Activated T-helper 2 cell treated with anti-CD3 and anti-CD28 coated beads, Interferon-gamma antibody, Interleukin-2, Interleukin-4, amounts not matched to agents 10 μg/mL and 5 μg/mL and 100 μg/mL, durations not matched to agents 14 hours and 24 hours and 36 hours (primary cell): Measurements from ENCODE around the gene TBX5. TPM values are rescaled to one million over a fixed set of nuclear protein-coding genes. Genes with fewer than 3 reads are reported as not detected.

Experiments used
- DNase-seq: peaks from one replicate; pipeline ENCODE4 v3.0.0; 2021; ENCODE audit warnings: low spot score
- H3K27ac Mint-ChIP-seq: one replicate; pipeline ENCODE4 v1.8.0; 2021; ENCODE audit warnings: mixed read lengths
- H3K27me3 Mint-ChIP-seq: one replicate; pipeline ENCODE4 v1.8.0; 2021; ENCODE audit warnings: low read depth, mixed read lengths
- H3K36me3 Mint-ChIP-seq: one replicate; pipeline ENCODE4 v1.8.0; 2021; ENCODE audit warnings: low read depth, mixed read lengths
- H3K4me1 Mint-ChIP-seq: one replicate; pipeline ENCODE4 v1.8.0; 2021; ENCODE audit warnings: low read depth, mixed read lengths
- H3K4me3 Mint-ChIP-seq: one replicate; pipeline ENCODE4 v1.8.0; 2021; ENCODE audit warnings: low read depth, mild to moderate bottlenecking, moderate library complexity, mixed read lengths
- H3K9me3 Mint-ChIP-seq: one replicate; pipeline ENCODE4 v1.8.0; 2021; ENCODE audit warnings: mixed read lengths
- intact Hi-C: fragments of 100-400 bp; cut with micrococcal nuclease; formaldehyde crosslinking; loops from one replicate; pipeline ENCODE4 v1.15.1; 2023
- total RNA-seq: library from RNA; stranded (reverse); gene quantifications from 2 replicates; pipeline ENCODE4 v1.2.3, GENCODE V29; 2022

TBX5 gene
- total RNA-seq: not detected in 2 replicates

- H3K36me3 Mint-ChIP-seq: no peaks in the 10 kb centered on the region
- no peak within 1 kb of the TSS for H3K4me3 Mint-ChIP-seq
- H3K4me1 Mint-ChIP-seq: no peaks in the 10 kb centered on the region
- no peaks in the 10 kb centered on the region for H3K9me3 Mint-ChIP-seq
- DNase-seq: no peak
- peaks cover 93% of the 10 kb centered on the region for H3K27me3 Mint-ChIP-seq
- intact Hi-C loops: loop anchor here (10.0 kb wide), 1 partner anchor 79 kb away; no protein-coding TSS in a partner anchor
- H3K27ac Mint-ChIP-seq: no peak within 1 kb of the TSS
Measured at GRCh38 chr12:114405519-114406271, at the start of gene TBX5. Gene TBX5, minus strand, starts transcription at chr12:114406144. Its CDS starts 2,246 bp downstream, at chr12:114403898.

GRCh38 chr12:114451657-114452056 lies 45.7 kb upstream of the TBX5 start:
- H3K36me3 Mint-ChIP-seq: no peaks in the 10 kb centered on the region

GRCh38 chr12:114450515-114451300 lies 44.8 kb upstream of the TBX5 start:
- Mint-ChIP-seq H3K27me3 (peaks cover 56% of the 10 kb centered on the region), H3K27ac (no peak overlapping the region), H3K4me1 (no peaks in the 10 kb centered on the region), H3K4me3 (no peak overlapping the region), H3K36me3 (no peaks in the 10 kb centered on the region), H3K9me3 (no peaks in the 10 kb centered on the region)
- intact Hi-C loops: no loop called here
- no peak for DNase-seq

More at GRCh38 chr12:114451657-114452056, 45.7 kb upstream of the TBX5 start:
- no peak overlapping the region for H3K4me3 Mint-ChIP-seq
- H3K27ac Mint-ChIP-seq: no peak overlapping the region
- DNase-seq: no peak
- intact Hi-C loops: no loop called here
- no peaks in the 10 kb centered on the region for H3K4me1 Mint-ChIP-seq
- H3K27me3 Mint-ChIP-seq: peaks cover 47% of the 10 kb centered on the region
- H3K9me3 Mint-ChIP-seq: no peaks in the 10 kb centered on the region

- H3K4me1 Mint-ChIP-seq: no peaks in the 10 kb centered on the region
- no peak overlapping the region for H3K27ac Mint-ChIP-seq
- intact Hi-C loops: no loop called here
- H3K36me3 Mint-ChIP-seq: no peaks in the 10 kb centered on the region
- no peaks in the 10 kb centered on the region for H3K9me3 Mint-ChIP-seq
- DNase-seq: no peak
- no peak overlapping the region for H3K4me3 Mint-ChIP-seq
- H3K27me3 Mint-ChIP-seq: peaks cover 62% of the 10 kb centered on the region
Measured at GRCh38 chr12:114450019-114450418, 44.1 kb upstream of the TBX5 start.

- H3K36me3 Mint-ChIP-seq: no peaks in the 10 kb centered on the region
- peaks cover 73% of the 10 kb centered on the region for H3K27me3 Mint-ChIP-seq
- intact Hi-C loops: no loop called here
- H3K9me3 Mint-ChIP-seq: no peaks in the 10 kb centered on the region
- no peaks in the 10 kb centered on the region for H3K4me1 Mint-ChIP-seq
- H3K4me3 Mint-ChIP-seq: no peak overlapping the region
- no peak overlapping the region for H3K27ac Mint-ChIP-seq
- DNase-seq: no peak
Measured at GRCh38 chr12:114448618-114448933, 42.6 kb upstream of the TBX5 start.

GRCh38 chr12:114447799-114448617 lies 42.1 kb upstream of the TBX5 start:
- H3K27me3 Mint-ChIP-seq: peaks cover 78% of the 10 kb centered on the region
- DNase-seq: no peak
- H3K27ac Mint-ChIP-seq: no peak overlapping the region
- H3K4me1 Mint-ChIP-seq: no peaks in the 10 kb centered on the region
- H3K9me3 Mint-ChIP-seq: no peaks in the 10 kb centered on the region
- intact Hi-C loops: no loop called here
- H3K4me3 Mint-ChIP-seq: no peak overlapping the region
- no peaks in the 10 kb centered on the region for H3K36me3 Mint-ChIP-seq

GRCh38 chr12:114447274-114447716 lies 41.4 kb upstream of the TBX5 start:
- Mint-ChIP-seq H3K36me3 (no peaks in the 10 kb centered on the region), H3K9me3 (no peaks in the 10 kb centered on the region), H3K27ac (no peak overlapping the region), H3K4me3 (no peak overlapping the region), H3K4me1 (no peaks in the 10 kb centered on the region), H3K27me3 (peaks cover 85% of the 10 kb centered on the region)
- intact Hi-C loops: no loop called here
- no peak for DNase-seq

GRCh38 chr12:114445401-114446323 lies 39.7 kb upstream of the TBX5 start:
- no peaks in the 10 kb centered on the region for H3K36me3 Mint-ChIP-seq
- DNase-seq: no peak
- no peak overlapping the region for H3K27ac Mint-ChIP-seq
- intact Hi-C loops: loop anchor here (2.0 kb wide), 1 partner anchor 979 kb away; no protein-coding TSS in a partner anchor
- no peak overlapping the region for H3K4me3 Mint-ChIP-seq
- peaks cover 86% of the 10 kb centered on the region for H3K27me3 Mint-ChIP-seq
- no peaks in the 10 kb centered on the region for H3K9me3 Mint-ChIP-seq
- H3K4me1 Mint-ChIP-seq: no peaks in the 10 kb centered on the region

GRCh38 chr12:114444422-114445279 lies 38.7 kb upstream of the TBX5 start:
- H3K27me3 Mint-ChIP-seq: peaks cover 87% of the 10 kb centered on the region
- H3K9me3 Mint-ChIP-seq: no peaks in the 10 kb centered on the region
- no peaks in the 10 kb centered on the region for H3K36me3 Mint-ChIP-seq
- DNase-seq: no peak
- no peaks in the 10 kb centered on the region for H3K4me1 Mint-ChIP-seq
- H3K4me3 Mint-ChIP-seq: no peak overlapping the region
- no peak overlapping the region for H3K27ac Mint-ChIP-seq
- intact Hi-C loops: loop anchor here (1.0 to 5.0 kb wide), 4 partner anchors 36 to 978 kb away; no protein-coding TSS in a partner anchor

- peaks cover 86% of the 10 kb centered on the region for H3K27me3 Mint-ChIP-seq
- no peak for DNase-seq
- no peaks in the 10 kb centered on the region for H3K36me3 Mint-ChIP-seq
- H3K4me3 Mint-ChIP-seq: no peak overlapping the region
- intact Hi-C loops: loop anchor here (1.0 to 5.0 kb wide), 4 partner anchors 36 to 977 kb away; no protein-coding TSS in a partner anchor
- no peaks in the 10 kb centered on the region for H3K9me3 Mint-ChIP-seq
- no peak overlapping the region for H3K27ac Mint-ChIP-seq
- no peaks in the 10 kb centered on the region for H3K4me1 Mint-ChIP-seq
Measured at GRCh38 chr12:114443607-114444421, 37.9 kb upstream of the TBX5 start.
